COR-L47 (cell line): ENCODE results near the gene STK10.

Experiments
- DNase-seq: peaks from one replicate; lab custom pipeline; 2025; lab: John Stamatoyannopoulos, UW

The STK10 gene

GRCh38 chr5:172007175-172008110, 180.6 kb downstream of the STK10 start:
- no peak for DNase-seq

- DNase-seq, result peak; percentile 89
These were observed 181.5 kb downstream of the STK10 start, which contains the start of gene FBXW11 for GRCh38 chr5:172006321-172007174. FBXW11 (minus strand) TSS chr5:172006638; CDS start chr5:172006502, 136 bp downstream.

- peak; percentile 15 for DNase-seq
These were observed 182.2 kb downstream of the STK10 start for GRCh38 chr5:172005708-172006320.

- DNase-seq, result no peak
These were observed 183.2 kb downstream of the STK10 start for GRCh38 chr5:172004824-172005237.

GRCh38 chr5:172003746-172004145, 184.3 kb downstream of the STK10 start:
- DNase-seq, result no peak

GRCh38 chr5:172002840-172003512, 185.0 kb downstream of the STK10 start:
- no peak for DNase-seq

- no peak for DNase-seq
These were observed 185.7 kb downstream of the STK10 start for GRCh38 chr5:172002310-172002709.

- no peak for DNase-seq
These were observed 188.1 kb downstream of the STK10 start for GRCh38 chr5:171999877-172000276.

- DNase-seq, result no peak
These were observed 188.9 kb downstream of the STK10 start for GRCh38 chr5:171999100-171999499.

- no peak for DNase-seq
These were observed 191.0 kb downstream of the STK10 start for GRCh38 chr5:171997011-171997410.

- DNase-seq, result no peak
These were observed 195.2 kb downstream of the STK10 start for GRCh38 chr5:171992813-171993212.

- no peak for DNase-seq
These were observed 195.7 kb downstream of the STK10 start for GRCh38 chr5:171992305-171992704.
